OCI-LY3 (cell line): ENCODE data around the gene CLDN15.

Source experiments
- H2AFZ ChIP-seq: fragments of 200-600, 300-600 bp; shearing (Covaris generic); 2 replicates; pipeline ENCODE4 v1.6.0; 2014; ENCODE audit warnings: antibody characterized with exemption, low read depth, low read length
- H3K27ac ChIP-seq: fragments of 200-600, 300-600 bp; sonication (generic); 2 replicates; pipeline ENCODE4 v1.5.1; 2014; ENCODE audit warnings: mild to moderate bottlenecking, low read length, moderate library complexity, mixed read lengths
- H3K27me3 ChIP-seq: fragments of 200-600, 300-600 bp; sonication (generic); 2 replicates; pipeline ENCODE4 v1.6.1; 2014; ENCODE audit warnings: low read depth, low read length, mixed read lengths
- H3K36me3 ChIP-seq: fragments of 200-600, 300-600 bp; sonication (generic); replicated peaks from 2 replicates; pipeline ENCODE3; 2014; ENCODE audit warnings: low read depth, low read length, mixed read lengths
- H3K4me1 ChIP-seq: fragments of 300-600, 200-600 bp; sonication (generic); 2 replicates; pipeline ENCODE4 v1.6.1; 2014; ENCODE audit warnings: low read length, mixed read lengths
- H3K4me2 ChIP-seq: fragments of 200-600, 300-600 bp; sonication (generic); 2 replicates; pipeline ENCODE4 v1.6.1; 2014; ENCODE audit warnings: low read length, mixed read lengths
- H3K4me3 ChIP-seq: fragments of 300-600, 200-600 bp; sonication (generic); 2 replicates; pipeline ENCODE4 v1.5.1; 2014; ENCODE audit warnings: antibody characterized with exemption, mild to moderate bottlenecking, low read length, moderate library complexity
- H3K79me2 ChIP-seq: fragments of 300-600, 200-600 bp; shearing (Covaris generic); 2 replicates; pipeline ENCODE4 v1.6.1; 2014; ENCODE audit warnings: mild to moderate bottlenecking, low read length, mixed read lengths
- H3K9ac ChIP-seq: fragments of 300-600, 200-600 bp; shearing (Covaris generic); 2 replicates; pipeline ENCODE4 v1.6.0; 2014; ENCODE audit warnings: mild to moderate bottlenecking, low read length, moderate library complexity
- H3K9me3 ChIP-seq: fragments of 200-600, 300-600 bp; shearing (Covaris generic); 2 replicates; pipeline ENCODE4 v1.6.1; 2014; ENCODE audit warnings: low read length, mixed read lengths; ENCODE audit not compliant: insufficient read depth
- H4K20me1 ChIP-seq: fragments of 200-600, 300-600 bp; sonication (generic); 2 replicates; pipeline ENCODE4 v1.6.1; 2016; ENCODE audit warnings: low read length, mixed read lengths; ENCODE audit not compliant: insufficient read depth
- EZH2phosphoT487 ChIP-seq: fragments of 200-600 bp; shearing (Covaris generic); IDR thresholded peaks from 2 replicates; pipeline ENCODE4 v1.6.1; 2018; ENCODE audit warnings: antibody characterized with exemption, mixed run types, low read depth
- TF ChIP-seq, protein P1 (sequence below): fragments of 200-600, 300-600 bp; sonication (generic); IDR thresholded peaks from 2 replicates; pipeline ENCODE4 v1.5.1; 2014; ENCODE audit warnings: antibody characterized with exemption, low read length, low read depth

CLDN15 gene

DNA sequence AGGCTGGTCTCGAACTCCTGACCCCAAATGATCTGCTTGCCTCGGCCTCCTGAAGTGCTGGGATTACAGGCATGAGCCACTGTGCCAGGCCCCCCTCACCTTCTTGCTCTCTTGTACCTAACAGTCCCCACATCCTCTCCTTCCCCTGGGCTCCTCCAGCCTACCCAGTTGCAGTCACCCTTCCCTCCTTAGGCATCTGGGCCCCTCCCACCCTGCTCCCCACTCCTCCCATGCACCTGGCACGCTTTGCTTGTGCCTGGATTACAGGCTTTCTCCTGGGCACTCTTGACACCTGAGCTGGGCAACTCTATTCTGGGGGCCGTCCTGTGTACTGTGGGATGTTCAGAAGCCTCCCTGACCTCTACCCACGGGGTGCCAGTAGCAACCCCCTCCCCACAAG, 3.0 kb downstream of the CLDN15 start:
- Histone ChIP-seq H4K20me1 (no peaks in the 10 kb centered on the region), H3K36me3 (no peaks in the 10 kb centered on the region), H3K4me1 (no peaks in the 10 kb centered on the region), H2AFZ (no peak overlapping the region), H3K4me3 (no peak overlapping the region), H3K79me2 (no peaks in the 10 kb centered on the region), H3K9me3 (no peaks in the 10 kb centered on the region), H3K9ac (no peak overlapping the region), H3K27me3 (no peaks in the 10 kb centered on the region), H3K4me2 (no peak overlapping the region), H3K27ac (no peak overlapping the region)
- TF ChIP-seq, protein P1, sequence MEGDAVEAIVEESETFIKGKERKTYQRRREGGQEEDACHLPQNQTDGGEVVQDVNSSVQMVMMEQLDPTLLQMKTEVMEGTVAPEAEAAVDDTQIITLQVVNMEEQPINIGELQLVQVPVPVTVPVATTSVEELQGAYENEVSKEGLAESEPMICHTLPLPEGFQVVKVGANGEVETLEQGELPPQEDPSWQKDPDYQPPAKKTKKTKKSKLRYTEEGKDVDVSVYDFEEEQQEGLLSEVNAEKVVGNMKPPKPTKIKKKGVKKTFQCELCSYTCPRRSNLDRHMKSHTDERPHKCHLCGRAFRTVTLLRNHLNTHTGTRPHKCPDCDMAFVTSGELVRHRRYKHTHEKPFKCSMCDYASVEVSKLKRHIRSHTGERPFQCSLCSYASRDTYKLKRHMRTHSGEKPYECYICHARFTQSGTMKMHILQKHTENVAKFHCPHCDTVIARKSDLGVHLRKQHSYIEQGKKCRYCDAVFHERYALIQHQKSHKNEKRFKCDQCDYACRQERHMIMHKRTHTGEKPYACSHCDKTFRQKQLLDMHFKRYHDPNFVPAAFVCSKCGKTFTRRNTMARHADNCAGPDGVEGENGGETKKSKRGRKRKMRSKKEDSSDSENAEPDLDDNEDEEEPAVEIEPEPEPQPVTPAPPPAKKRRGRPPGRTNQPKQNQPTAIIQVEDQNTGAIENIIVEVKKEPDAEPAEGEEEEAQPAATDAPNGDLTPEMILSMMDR: no peak
- TF ChIP-seq EZH2phosphoT487: no peak

DNA sequence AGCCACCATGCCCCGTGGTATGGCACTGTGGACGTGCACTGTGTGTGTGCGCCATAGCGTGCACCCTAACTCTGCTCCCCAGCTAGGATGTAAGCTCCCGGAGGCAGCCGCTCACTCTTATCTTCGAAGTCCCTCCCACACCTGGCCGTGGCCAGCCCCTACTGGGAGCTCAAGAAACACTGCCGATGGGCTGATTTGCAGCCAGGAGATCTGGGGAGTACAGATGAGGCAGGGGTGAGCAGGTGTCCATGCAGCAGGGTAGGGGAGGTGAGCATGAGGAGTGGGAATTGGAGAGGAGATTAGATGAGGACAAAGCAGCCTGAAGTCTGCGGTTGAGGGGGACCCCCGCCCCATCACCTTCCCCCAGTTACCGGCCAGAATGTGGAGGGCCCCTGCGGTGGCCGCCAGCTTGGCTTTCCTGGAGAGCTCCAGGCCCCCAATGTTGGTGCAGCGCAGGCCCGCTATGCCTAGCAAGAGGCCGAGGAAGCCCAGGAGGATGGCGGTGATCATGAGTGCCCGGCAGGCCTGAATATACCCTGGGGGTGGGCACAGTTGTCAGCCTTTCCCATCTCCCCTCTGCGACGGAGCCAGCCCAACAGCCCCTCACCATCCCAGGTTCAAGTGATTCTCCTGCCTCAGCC, 3.6 kb downstream of the CLDN15 start:
- Histone ChIP-seq H3K9ac (no peak overlapping the region), H3K4me3 (no peak overlapping the region), H3K27me3 (no peaks in the 10 kb centered on the region), H3K27ac (no peak overlapping the region), H3K9me3 (no peaks in the 10 kb centered on the region), H3K4me2 (no peak overlapping the region), H3K79me2 (no peaks in the 10 kb centered on the region), H3K36me3 (no peaks in the 10 kb centered on the region), H2AFZ (no peak overlapping the region), H3K4me1 (no peaks in the 10 kb centered on the region), H4K20me1 (no peaks in the 10 kb centered on the region)
- TF ChIP-seq, protein P1: no peak
- no peak for TF ChIP-seq EZH2phosphoT487

DNA sequence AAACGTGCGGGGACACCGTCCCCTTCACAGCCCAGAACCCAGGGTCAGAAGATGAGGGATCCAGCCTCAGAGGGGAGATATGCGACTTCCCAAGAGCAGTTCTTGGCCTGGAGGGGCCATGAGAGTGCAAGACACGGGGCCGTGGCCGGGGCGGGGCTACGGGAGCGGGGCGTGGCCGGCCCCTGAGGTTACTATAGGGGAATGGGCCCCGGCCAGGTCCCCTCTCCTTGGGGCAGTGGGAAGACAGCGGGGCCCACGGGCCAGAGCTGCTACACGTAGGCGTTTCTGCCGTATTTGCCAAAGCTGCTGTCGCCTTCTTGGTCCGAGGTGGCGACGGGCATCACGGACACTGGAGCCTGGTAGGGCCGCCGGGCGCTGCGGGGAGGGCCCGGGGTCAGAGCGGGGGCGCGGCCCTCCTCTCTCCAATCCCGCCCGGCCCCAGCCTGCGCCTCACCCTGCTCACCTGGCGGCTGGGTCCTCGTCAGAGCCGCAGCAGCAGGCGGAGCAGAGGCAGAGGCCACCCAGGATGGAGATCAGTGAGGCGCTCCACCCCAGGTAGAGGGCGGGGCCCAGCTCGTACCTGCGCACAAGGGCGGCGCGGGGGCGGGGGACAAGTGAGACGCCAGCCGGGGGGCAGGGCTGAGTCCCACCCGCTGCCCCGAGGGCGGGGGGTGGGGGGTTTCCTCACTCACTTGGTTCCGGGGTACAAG, 5.3 kb downstream of the CLDN15 start:
- Histone ChIP-seq H3K36me3 (no peaks in the 10 kb centered on the region), H3K4me1 (no peaks in the 10 kb centered on the region), H3K9ac (no peak overlapping the region), H3K4me3 (no peak overlapping the region), H3K9me3 (no peaks in the 10 kb centered on the region), H3K79me2 (no peaks in the 10 kb centered on the region), H3K27ac (no peak overlapping the region), H2AFZ (no peak overlapping the region), H4K20me1 (no peaks in the 10 kb centered on the region), H3K27me3 (no peaks in the 10 kb centered on the region), H3K4me2 (no peak overlapping the region)
- TF ChIP-seq EZH2phosphoT487: no peak
- TF ChIP-seq, protein P1: no peak

DNA sequence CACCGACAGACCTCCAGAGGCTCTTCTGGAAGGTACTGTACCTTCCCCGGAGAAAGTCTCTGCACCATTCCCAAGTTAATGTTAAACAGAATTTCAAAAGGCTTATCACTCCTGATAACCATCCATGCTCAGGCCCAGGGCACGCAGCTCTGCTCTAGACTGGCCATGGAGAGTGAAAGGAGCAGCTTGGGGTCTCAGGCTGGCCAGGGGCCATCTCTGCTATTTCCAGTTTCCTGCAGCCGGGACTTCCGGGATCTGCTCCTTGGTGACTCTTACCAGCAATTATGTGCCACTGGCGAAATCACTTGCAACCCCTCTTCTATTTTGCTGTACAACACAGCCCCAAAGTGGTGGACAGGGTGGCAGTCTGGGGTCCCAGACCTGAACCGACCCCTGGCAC, 6.0 kb downstream of the CLDN15 start:
- no peak overlapping the region for H2AFZ ChIP-seq
- no peaks in the 10 kb centered on the region for H3K4me1 ChIP-seq
- no peak overlapping the region for H3K9ac ChIP-seq
- no peak overlapping the region for H3K4me3 ChIP-seq
- no peaks in the 10 kb centered on the region for H3K79me2 ChIP-seq
- no peaks in the 10 kb centered on the region for H3K9me3 ChIP-seq
- H3K4me2 ChIP-seq: no peak overlapping the region
- TF ChIP-seq, protein P1: no peak
- no peak for TF ChIP-seq EZH2phosphoT487
- no peaks in the 10 kb centered on the region for H3K36me3 ChIP-seq
- H3K27me3 ChIP-seq: no peaks in the 10 kb centered on the region
- no peak overlapping the region for H3K27ac ChIP-seq
- no peaks in the 10 kb centered on the region for H4K20me1 ChIP-seq
